Gastrocnemius medialis (tissue), 4 donors: ENCODE data around the gene RAD18. TPM values are rescaled to one million over a fixed set of nuclear protein-coding genes. Genes with fewer than 3 reads are reported as not detected.

Source experiments
- ATAC-seq, 2 donors: fragments of 150-250 bp; one replicate each; pipeline ENCODE4 v1.9.1; 2016
- DNase-seq, 2 donors: peaks; one replicate each; pipeline ENCODE4 v3.0.0-alpha.2; 2019
- H3K27ac ChIP-seq, 4 donors: fragments of 200-600 bp; sonication (generic); 1 replicate in 1 of 4; 2 replicates in 3 of 4; pipeline ENCODE4 v1.5.1; 2016 to 2018; ENCODE audit warnings: mild to moderate bottlenecking in 2 of 4, moderate library complexity in 1 of 4
- H3K27me3 ChIP-seq, 3 donors: fragments of 200-600 bp; sonication (generic) in 2 of 3; 1 replicate in 1 of 3; 2 replicates in 2 of 3; pipeline versions ENCODE4 v1.5.1 to v1.6.0; 2016 to 2019; ENCODE audit warnings: mild to moderate bottlenecking in 1 of 3, moderate library complexity in 1 of 3
- H3K36me3 ChIP-seq, 2 donors: fragments of 200-600 bp; sonication (generic) in 1 of 2; one replicate each; pipeline ENCODE4 v1.5.1; 2017 to 2018
- H3K4me1 ChIP-seq, 2 donors: fragments of 200-600 bp; sonication (generic) in 1 of 2; one replicate each; pipeline ENCODE4 v1.5.1; 2016 to 2017; ENCODE audit warnings: mild to moderate bottlenecking in 2 of 2
- H3K4me3 ChIP-seq, 4 donors: fragments of 200-600 bp; sonication (generic) in 3 of 4; 1 replicate in 1 of 4; 2 replicates in 3 of 4; pipeline ENCODE4 v1.5.1; 2016 to 2019; ENCODE audit warnings: mild to moderate bottlenecking in 2 of 4
- H3K9me3 ChIP-seq, 3 donors: fragments of 200-600 bp; sonication (generic) in 2 of 3; 1 replicate in 1 of 3; 2 replicates in 2 of 3; pipeline ENCODE4 v1.5.1; 2016 to 2019
- CTCF ChIP-seq, 5 experiments: fragments of 450-650 bp in 3 of 5; fragments of 200-600 bp in 2 of 5; sonication (generic) in 2 of 5; IDR thresholded peaks in 4 of 5; conservative IDR thresholded peaks in 1 of 5; 1 replicate in 4 of 5; 2 replicates in 1 of 5; pipeline ENCODE4 v1.5.1; 2016 to 2019; ENCODE audit warnings: antibody characterized with exemption in 5 of 5, mild to moderate bottlenecking in 3 of 5, moderate library complexity in 3 of 5
- POLR2A ChIP-seq, 2 donors: fragments of 450-650 bp; IDR thresholded peaks; one replicate each; pipeline ENCODE4 v1.6.1; 2017; ENCODE audit warnings: antibody characterized with exemption in 2 of 2, mild to moderate bottlenecking in 2 of 2, moderate library complexity in 2 of 2
- in situ Hi-C, 4 donors: fragments of 200-750 bp; cut with MboI; loops; one replicate each; pipeline versions ENCODE4 v1.15.0 to v1.8.0; 2017; ENCODE audit warnings: low sequenced_read_pairs in 4 of 4
- intact Hi-C: fragments of 100-400 bp; cut with DNase I; formaldehyde crosslinking; loops from one replicate; pipeline ENCODE4 v1.15.1; 2023; ENCODE audit warnings: low total_unique reads
- total RNA-seq, 4 donors: library from RNA; depleted of rRNA; stranded (reverse); fragments of >200 nt; gene quantifications; one replicate each; pipeline versions ENCODE4 v1.1.0 to v1.2.3, GENCODE V29; 2016

Gene RAD18
- total RNA-seq, 4 donors from 2014 or later = 1.8 to 5.8 (median 2.3) TPM

DNA sequence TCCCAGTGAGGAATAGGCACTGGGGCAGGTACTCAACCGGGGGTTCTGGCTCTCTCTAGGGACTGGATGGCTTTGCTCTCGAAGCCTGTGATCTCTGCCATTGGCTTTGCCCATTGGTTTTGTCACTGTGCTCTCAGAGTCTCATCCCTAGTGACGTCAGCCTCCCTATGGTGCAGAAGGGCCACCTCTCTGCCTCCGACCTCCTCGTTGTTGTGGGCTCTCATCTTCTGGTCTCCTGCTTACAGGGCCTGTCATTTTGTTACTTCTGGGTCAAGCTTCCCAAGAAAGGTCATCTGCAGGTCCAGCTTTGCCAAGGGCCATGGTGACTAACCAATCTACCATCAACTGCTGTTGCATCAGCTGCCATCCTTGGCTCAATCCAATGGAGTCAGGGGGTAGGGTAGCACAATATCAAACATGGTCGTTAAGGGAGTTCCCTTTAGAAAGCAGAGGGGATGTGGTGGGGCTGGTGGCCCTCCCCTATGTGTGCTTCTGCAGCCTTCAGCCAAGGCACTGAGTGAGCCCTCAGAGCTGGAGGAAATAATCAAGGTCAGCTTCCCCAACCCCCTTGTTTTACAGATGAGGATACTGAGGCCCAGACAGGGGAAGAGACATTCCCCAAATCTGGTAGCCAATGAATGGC is 13.4 kb upstream of the RAD18 start:
- Histone ChIP-seq H3K9me3 (no peaks in the 10 kb centered on the region), H3K4me3 (no peak overlapping the region), H3K27ac (no peak overlapping the region), H3K36me3 (no peaks in the 10 kb centered on the region), H3K4me1 (no peaks in the 10 kb centered on the region), H3K27me3 (peaks cover 0 to 3% (median 0%) of the 10 kb centered on the region in 3 donors)
- in situ Hi-C loops (loop anchor here in 1 of 4 donors (10.0 kb wide), 1 partner anchor 98 kb away; no protein-coding TSS in a partner anchor), intact Hi-C loops (no loop called here)
- TF ChIP-seq POLR2A (IDR thresholded peaks at IDR 0.05) = no peak
- TF ChIP-seq CTCF (IDR thresholded peaks at IDR 0.05 in 4 of 5, conservative IDR thresholded peaks at IDR 0.05 in 1 of 5) = no peak
- no peak for ATAC-seq
- DNase-seq = no peak

DNA sequence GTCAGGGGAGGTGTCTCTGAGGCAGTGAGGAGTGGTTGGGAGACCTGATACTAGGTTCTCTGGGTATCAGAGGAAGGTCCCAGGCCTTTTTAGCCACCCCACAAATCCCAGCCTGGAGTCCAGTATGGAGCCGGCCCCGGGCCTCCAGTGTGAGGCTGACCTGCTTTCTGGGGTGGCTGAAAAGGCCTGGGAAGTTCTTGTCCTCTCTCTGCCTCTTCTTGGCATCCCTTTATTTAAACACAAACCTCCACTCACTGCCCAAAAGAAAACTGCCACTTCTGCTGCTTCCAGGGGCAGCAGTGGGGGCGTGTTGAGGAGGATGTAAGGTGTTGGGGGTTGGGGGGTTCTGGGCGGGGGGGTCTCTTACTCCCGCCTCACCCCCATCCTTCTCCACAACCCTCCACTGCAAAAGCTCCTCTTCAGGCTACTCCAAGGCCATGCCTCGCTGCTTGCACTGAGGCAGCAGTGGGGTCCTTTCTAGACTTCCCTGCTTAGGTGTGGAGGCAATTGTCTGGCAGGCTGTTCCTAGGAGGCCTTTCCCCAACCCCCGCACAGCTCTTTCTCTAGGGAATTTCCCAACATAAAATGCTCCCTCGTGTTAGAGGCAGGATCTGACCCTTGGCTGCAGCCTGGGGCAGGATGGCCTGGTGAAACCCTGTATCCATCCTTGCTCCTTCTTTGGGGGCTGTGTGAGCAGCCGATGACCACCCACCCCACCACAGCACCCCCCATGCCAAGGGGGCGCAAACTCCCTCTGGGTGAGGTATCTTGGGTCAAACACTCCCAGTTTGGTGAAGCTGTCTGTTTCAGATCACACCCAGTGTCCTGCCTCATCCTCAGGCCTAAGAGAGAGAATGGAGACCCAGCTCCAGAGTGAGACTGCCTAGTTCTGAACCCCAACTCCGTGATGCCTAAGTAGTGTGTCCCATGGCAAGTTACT is 12.1 kb upstream of the RAD18 start:
- Histone ChIP-seq H3K4me3 (no peak overlapping the region), H3K27me3 (peaks cover 0 to 3% (median 0%) of the 10 kb centered on the region in 3 donors), H3K27ac (no peak overlapping the region), H3K36me3 (no peaks in the 10 kb centered on the region), H3K9me3 (no peaks in the 10 kb centered on the region), H3K4me1 (no peaks in the 10 kb centered on the region)
- DNase-seq (no peak), ATAC-seq (no peak)
- TF ChIP-seq CTCF (IDR thresholded peaks at IDR 0.05 in 4 of 5, conservative IDR thresholded peaks at IDR 0.05 in 1 of 5) = no peak
- TF ChIP-seq POLR2A (IDR thresholded peaks at IDR 0.05) = no peak
- in situ Hi-C loops = loop anchor here in 1 of 4 donors (10.0 kb wide), 1 partner anchor 99 kb away; no protein-coding TSS in a partner anchor
- intact Hi-C loops = no loop called here

- Histone ChIP-seq H3K27me3 (no peaks in the 10 kb centered on the region), H3K4me1 (no peaks in the 10 kb centered on the region), H3K9me3 (no peaks in the 10 kb centered on the region), H3K27ac (no peak overlapping the region), H3K4me3 (no peak overlapping the region), H3K36me3 (no peaks in the 10 kb centered on the region)
- DNase-seq = no peak
- no peak for ATAC-seq
- no peak for TF ChIP-seq POLR2A (IDR thresholded peaks at IDR 0.05)
- TF ChIP-seq CTCF (IDR thresholded peaks at IDR 0.05 in 4 of 5, conservative IDR thresholded peaks at IDR 0.05 in 1 of 5) = no peak
- intact Hi-C loops (no loop called here), in situ Hi-C loops (loop anchor here in 3 of 4 donors (5.0 to 10.0 kb wide), 3 partner anchors 93 to 328 kb away; no protein-coding TSS in a partner anchor)
These were observed 11.2 kb upstream of the RAD18 start for GRCh38 chr3:8974458-8974857.

GRCh38 chr3:8972639-8973038 is 9.4 kb upstream of the RAD18 start:
- Histone ChIP-seq H3K27me3 (no peaks in the 10 kb centered on the region), H3K4me1 (no peaks in the 10 kb centered on the region), H3K9me3 (no peaks in the 10 kb centered on the region), H3K36me3 (no peaks in the 10 kb centered on the region), H3K27ac (no peak overlapping the region), H3K4me3 (no peak overlapping the region)
- DNase-seq = no peak
- in situ Hi-C loops = loop anchor here in 3 of 4 donors (5.0 to 10.0 kb wide), 3 partner anchors 95 to 330 kb away; no protein-coding TSS in a partner anchor
- no peak for TF ChIP-seq CTCF (IDR thresholded peaks at IDR 0.05 in 4 of 5, conservative IDR thresholded peaks at IDR 0.05 in 1 of 5)
- TF ChIP-seq POLR2A (IDR thresholded peaks at IDR 0.05) = no peak
- ATAC-seq = no peak
- intact Hi-C loops = no loop called here
